Measurements from ENCODE around the gene LRRC18. TPM values are rescaled to one million over a fixed set of nuclear protein-coding genes. Genes with fewer than 3 reads are reported as not detected.

Gene LRRC18
- total RNA-seq, 2 experiments from 2014 or later: not detected

GRCh38 chr10:48976196-48976595 is 36.6 kb upstream of the LRRC18 start:
- no peaks in the 10 kb centered on the region for H3K27me3 ChIP-seq (ENCODE audit: control insufficient read depth in 1 of 2, insufficient read depth in 2 of 2, low read length in 2 of 2)
- Mint-ChIP-seq H3K4me1 (ENCODE audit: low read depth) (no peaks in the 10 kb centered on the region), H3K27ac (no peak overlapping the region), H3K27me3 (peaks cover 4% of the 10 kb centered on the region), H3K9me3 (no peaks in the 10 kb centered on the region), H3K36me3 (ENCODE audit: low read depth) (no peaks in the 10 kb centered on the region), H3K4me3 (no peak overlapping the region)
- H3K27ac ChIP-seq (ENCODE audit: low read depth in 1 of 2, low read length in 2 of 2): no peak overlapping the region
- H3K4me1 ChIP-seq (ENCODE audit: insufficient read depth, low read length): no peaks in the 10 kb centered on the region
- ChIA-PET CTCF (no interaction called here), POLR2A (no interaction called here)
- TF ChIP-seq CTCF (IDR thresholded peaks at IDR 0.05): no peak
- intact Hi-C loops (cut with DNase I, micrococcal nuclease): no loop called here
- no peak overlapping the region for H3K4me3 ChIP-seq (ENCODE audit: low read length)
- ATAC-seq (ENCODE audit: poor library complexity): no peak
- DNase-seq: peak in 1 of 14 experiments; percentile 4
- H3K36me3 ChIP-seq (ENCODE audit: insufficient read depth, low read length): no peaks in the 10 kb centered on the region
- no peaks in the 10 kb centered on the region for H3K9me3 ChIP-seq (ENCODE audit: control insufficient read depth in 1 of 2, insufficient read depth in 1 of 2, low read length in 2 of 2)

GRCh38 chr10:48974510-48975156 is 35.0 kb upstream of the LRRC18 start:
- TF ChIP-seq CTCF (IDR thresholded peaks at IDR 0.05): no peak
- DNase-seq (no peak), ATAC-seq (ENCODE audit: poor library complexity) (no peak)
- H3K4me3 Mint-ChIP-seq: no peak overlapping the region
- peaks cover 4% of the 10 kb centered on the region for H3K27me3 Mint-ChIP-seq
- no peak overlapping the region for H3K27ac Mint-ChIP-seq
- Histone ChIP-seq H3K27ac (ENCODE audit: low read depth in 1 of 2, low read length in 2 of 2) (no peak overlapping the region), H3K9me3 (ENCODE audit: control insufficient read depth in 1 of 2, insufficient read depth in 1 of 2, low read length in 2 of 2) (no peaks in the 10 kb centered on the region), H3K27me3 (ENCODE audit: control insufficient read depth in 1 of 2, insufficient read depth in 2 of 2, low read length in 2 of 2) (no peaks in the 10 kb centered on the region), H3K36me3 (ENCODE audit: insufficient read depth, low read length) (no peaks in the 10 kb centered on the region), H3K4me3 (ENCODE audit: low read length) (no peak overlapping the region), H3K4me1 (ENCODE audit: insufficient read depth, low read length) (no peaks in the 10 kb centered on the region)
- ChIA-PET CTCF (no interaction called here), POLR2A (no interaction called here)
- no peaks in the 10 kb centered on the region for H3K9me3 Mint-ChIP-seq
- intact Hi-C loops (cut with DNase I, micrococcal nuclease): no loop called here
- H3K4me1 Mint-ChIP-seq (ENCODE audit: low read depth): no peaks in the 10 kb centered on the region
- H3K36me3 Mint-ChIP-seq (ENCODE audit: low read depth): no peaks in the 10 kb centered on the region

GRCh38 chr10:48973065-48973464 is 33.4 kb upstream of the LRRC18 start:
- CTCF ChIA-PET: no interaction called here
- DNase-seq (no peak), ATAC-seq (ENCODE audit: poor library complexity) (no peak)
- Mint-ChIP-seq H3K27ac (no peak overlapping the region), H3K27me3 (peaks cover 4% of the 10 kb centered on the region), H3K36me3 (ENCODE audit: low read depth) (no peaks in the 10 kb centered on the region), H3K4me1 (ENCODE audit: low read depth) (no peaks in the 10 kb centered on the region), H3K9me3 (no peaks in the 10 kb centered on the region), H3K4me3 (no peak overlapping the region)
- intact Hi-C loops (cut with DNase I, micrococcal nuclease): no loop called here
- no peak for TF ChIP-seq CTCF (IDR thresholded peaks at IDR 0.05)
- Histone ChIP-seq H3K27ac (ENCODE audit: low read depth in 1 of 2, low read length in 2 of 2) (no peak overlapping the region), H3K4me1 (ENCODE audit: insufficient read depth, low read length) (no peaks in the 10 kb centered on the region), H3K27me3 (ENCODE audit: control insufficient read depth in 1 of 2, insufficient read depth in 2 of 2, low read length in 2 of 2) (no peaks in the 10 kb centered on the region), H3K9me3 (ENCODE audit: control insufficient read depth in 1 of 2, insufficient read depth in 1 of 2, low read length in 2 of 2) (no peaks in the 10 kb centered on the region), H3K36me3 (ENCODE audit: insufficient read depth, low read length) (no peaks in the 10 kb centered on the region), H3K4me3 (ENCODE audit: low read length) (no peak overlapping the region)
- POLR2A ChIA-PET: no interaction called here

Measured in CD4-positive, alpha-beta T cell (primary cell).